ENCODE data around the gene MUC4. TPM values are rescaled to one million over a fixed set of nuclear protein-coding genes. Genes with fewer than 3 reads are reported as not detected.
A peak's percentile ranks its signal among the peaks of the same experiment; 100 is the strongest.

Gene MUC4
- total and polyA plus RNA-seq, 7 donors, result under 0.01 to 195 (median 7.4) TPM; not detected in 1

GRCh38 chr3:195853996-195854395 lies 42.3 kb upstream of the MUC4 start:
- TF ChIP-seq CTCF (IDR thresholded peaks at IDR 0.05), result no peak
- no peak for TF ChIP-seq POLR2A (IDR thresholded peaks at IDR 0.05)
- no peak for TF ChIP-seq EP300 (IDR thresholded peaks at IDR 0.05)
- no peak for TF ChIP-seq POLR2AphosphoS5 (IDR thresholded peaks at IDR 0.05)
- intact Hi-C loops (cut with DNase I), result loop anchor here (5.0 kb wide), 1 partner anchor 197 kb away; no protein-coding TSS in a partner anchor
- Histone ChIP-seq H3K27ac (no peak overlapping the region), H3K36me3 (no peaks in the 10 kb centered on the region), H3K27me3 (no peaks in the 10 kb centered on the region), H3K4me1 (peaks cover 0 to 7% (median under 1%) of the 10 kb centered on the region in 4 donors), H3K4me3 (no peak overlapping the region), H3K9me3 (no peaks in the 10 kb centered on the region)
- no peak for DNase-seq
- 76% methylated on average over 14 of the region's 14 CpGs for WGBS, 2 donors

- TF ChIP-seq EP300 (IDR thresholded peaks at IDR 0.05), result no peak
- TF ChIP-seq CTCF (IDR thresholded peaks at IDR 0.05), result no peak
- TF ChIP-seq POLR2AphosphoS5 (IDR thresholded peaks at IDR 0.05), result no peak
- no peak for TF ChIP-seq POLR2A (IDR thresholded peaks at IDR 0.05)
- H3K27me3 ChIP-seq, result no peaks in the 10 kb centered on the region
- no peaks in the 10 kb centered on the region for H3K36me3 ChIP-seq
- H3K27ac ChIP-seq, result no peak overlapping the region
- H3K9me3 ChIP-seq, result no peaks in the 10 kb centered on the region
- 94% methylated on average over 20 of the region's 20 CpGs for WGBS, 2 donors
- intact Hi-C loops (cut with DNase I), result loop anchor here (5.0 kb wide), 1 partner anchor 196 kb away; no protein-coding TSS in a partner anchor
- no peak for DNase-seq
- no peak overlapping the region for H3K4me3 ChIP-seq
- peaks cover 0 to 6% (median 0%) of the 10 kb centered on the region in 4 donors for H3K4me1 ChIP-seq
These were observed 41.3 kb upstream of the MUC4 start for GRCh38 chr3:195853036-195853435.

- peak; percentile 94 for DNase-seq
- intact Hi-C loops (cut with DNase I), result loop anchor here (5.0 kb wide), 1 partner anchor 194 kb away; no protein-coding TSS in a partner anchor
- Histone ChIP-seq H3K9me3 (no peaks in the 10 kb centered on the region), H3K4me1 (peaks cover 0 to 6% (median 0%) of the 10 kb centered on the region in 4 donors), H3K27me3 (no peaks in the 10 kb centered on the region), H3K4me3 (no peak overlapping the region), H3K27ac (no peak overlapping the region), H3K36me3 (no peaks in the 10 kb centered on the region)
- no peak for TF ChIP-seq EP300 (IDR thresholded peaks at IDR 0.05)
- TF ChIP-seq POLR2AphosphoS5 (IDR thresholded peaks at IDR 0.05), result peak in 2 of 4 donors; percentile 61 to 64
- TF ChIP-seq CTCF (IDR thresholded peaks at IDR 0.05), result peak; percentile 100
- no peak for TF ChIP-seq POLR2A (IDR thresholded peaks at IDR 0.05)
- 12 to 24% methylated on average over 31 of the region's 31 CpGs for WGBS, 2 donors
These were observed 39.3 kb upstream of the MUC4 start for GRCh38 chr3:195850857-195851543.

- intact Hi-C loops (cut with DNase I), result loop anchor here (5.0 kb wide), 1 partner anchor 192 kb away; no protein-coding TSS in a partner anchor
- Histone ChIP-seq H3K36me3 (no peaks in the 10 kb centered on the region), H3K27ac (no peak overlapping the region), H3K4me1 (peaks cover 0 to 6% (median 0%) of the 10 kb centered on the region in 4 donors), H3K27me3 (no peaks in the 10 kb centered on the region), H3K9me3 (no peaks in the 10 kb centered on the region), H3K4me3 (no peak overlapping the region)
- TF ChIP-seq POLR2A (IDR thresholded peaks at IDR 0.05) (no peak), EP300 (IDR thresholded peaks at IDR 0.05) (no peak), POLR2AphosphoS5 (IDR thresholded peaks at IDR 0.05) (no peak), CTCF (IDR thresholded peaks at IDR 0.05) (no peak)
- WGBS, 2 donors, result 70 to 87% methylated on average over 53 of the region's 53 CpGs
- no peak for DNase-seq
These were observed 37.8 kb upstream of the MUC4 start for GRCh38 chr3:195849322-195850074.
